Measurements from ENCODE around the gene GDF10.

The GDF10 gene

DNA sequence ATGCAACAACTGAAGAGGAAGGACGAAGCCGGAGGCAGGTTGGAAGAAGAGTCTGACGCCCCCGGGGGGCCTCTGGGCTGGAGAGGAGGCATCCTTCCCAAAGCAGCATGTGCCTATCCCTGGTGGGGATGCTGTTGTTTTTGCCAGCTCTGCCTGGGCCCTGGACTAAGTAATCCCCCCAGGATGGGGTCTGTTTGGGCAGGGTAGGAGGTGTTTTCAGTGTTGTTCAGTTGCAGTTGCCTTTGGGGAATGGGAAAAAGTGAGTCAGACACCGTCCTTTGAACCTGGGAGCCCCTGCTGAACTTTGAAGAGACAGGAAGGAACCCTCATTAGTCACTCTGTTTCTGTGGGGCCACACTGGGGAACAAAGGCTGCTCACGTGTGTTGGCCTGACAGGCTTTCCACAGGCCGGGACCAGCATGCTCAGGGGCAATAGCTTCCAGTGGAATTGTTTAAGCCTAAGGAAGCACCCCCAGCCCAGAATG lies 35.2 kb upstream of the GDF10 start:
- Histone ChIP-seq H3K4me1 (ENCODE audit: low read length) (peaks cover 10% of the 10 kb centered on the region), H3K4me3 (ENCODE audit: low read length) (no peak overlapping the region), H3K36me3 (replicated peaks; ENCODE audit: insufficient read depth, low read length) (no peaks in the 10 kb centered on the region), H3F3A (ENCODE audit: insufficient read depth, low read length) (no peaks in the 10 kb centered on the region; the same call in 1 of the 2 replicates), H3K4me2 (ENCODE audit: low read depth, low read length) (no peak overlapping the region), H2AFZ (ENCODE audit: low read length) (no peak overlapping the region), H3K79me2 (ENCODE audit: low read length) (no peaks in the 10 kb centered on the region), H3K27me3 (replicated peaks; ENCODE audit: insufficient read depth, low read length) (no peaks in the 10 kb centered on the region), H3K9ac (ENCODE audit: low read length) (no peak overlapping the region), H3K9me2 (replicated peaks; ENCODE audit: insufficient read depth, low read length) (no peaks in the 10 kb centered on the region), H4K20me1 (ENCODE audit: insufficient read depth, low read length) (no peaks in the 10 kb centered on the region), H3K9me3 (replicated peaks; ENCODE audit: insufficient read depth, low read length) (no peaks in the 10 kb centered on the region), H3K27ac (ENCODE audit: low read length) (no peak overlapping the region)
- TF ChIP-seq EZH2 (optimal IDR thresholded peaks at IDR 0.05; ENCODE audit: low read depth, low read length) (no peak), EZH2phosphoT487 (IDR thresholded peaks at IDR 0.05; ENCODE audit: low read length) (no peak)
- TF ChIP-seq, protein P1, sequence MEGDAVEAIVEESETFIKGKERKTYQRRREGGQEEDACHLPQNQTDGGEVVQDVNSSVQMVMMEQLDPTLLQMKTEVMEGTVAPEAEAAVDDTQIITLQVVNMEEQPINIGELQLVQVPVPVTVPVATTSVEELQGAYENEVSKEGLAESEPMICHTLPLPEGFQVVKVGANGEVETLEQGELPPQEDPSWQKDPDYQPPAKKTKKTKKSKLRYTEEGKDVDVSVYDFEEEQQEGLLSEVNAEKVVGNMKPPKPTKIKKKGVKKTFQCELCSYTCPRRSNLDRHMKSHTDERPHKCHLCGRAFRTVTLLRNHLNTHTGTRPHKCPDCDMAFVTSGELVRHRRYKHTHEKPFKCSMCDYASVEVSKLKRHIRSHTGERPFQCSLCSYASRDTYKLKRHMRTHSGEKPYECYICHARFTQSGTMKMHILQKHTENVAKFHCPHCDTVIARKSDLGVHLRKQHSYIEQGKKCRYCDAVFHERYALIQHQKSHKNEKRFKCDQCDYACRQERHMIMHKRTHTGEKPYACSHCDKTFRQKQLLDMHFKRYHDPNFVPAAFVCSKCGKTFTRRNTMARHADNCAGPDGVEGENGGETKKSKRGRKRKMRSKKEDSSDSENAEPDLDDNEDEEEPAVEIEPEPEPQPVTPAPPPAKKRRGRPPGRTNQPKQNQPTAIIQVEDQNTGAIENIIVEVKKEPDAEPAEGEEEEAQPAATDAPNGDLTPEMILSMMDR (IDR thresholded peaks at IDR 0.05; ENCODE audit: low read length): no peak
- no peak for DNase-seq

DNA sequence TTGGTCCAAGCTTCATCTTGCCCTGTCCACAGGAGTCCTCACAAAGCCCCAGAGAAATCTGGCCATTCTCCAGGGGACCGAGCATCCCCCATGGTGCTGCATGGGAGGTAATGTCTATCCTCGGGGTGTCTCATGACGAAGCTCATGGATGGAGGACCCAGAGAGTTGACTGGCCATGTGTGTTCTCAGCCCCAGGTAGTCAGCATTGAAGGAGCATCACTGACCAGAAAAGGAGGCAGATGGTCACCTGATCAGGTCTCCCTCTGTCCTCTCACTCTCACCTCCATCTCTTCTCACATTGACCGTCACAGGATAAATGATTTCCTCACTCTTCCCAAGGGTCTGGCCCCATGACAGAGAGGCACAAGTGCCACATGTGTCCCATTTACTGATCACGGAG lies 33.4 kb upstream of the GDF10 start:
- Histone ChIP-seq H2AFZ (ENCODE audit: low read length) (no peak overlapping the region), H4K20me1 (ENCODE audit: insufficient read depth, low read length) (no peaks in the 10 kb centered on the region), H3K4me1 (ENCODE audit: low read length) (peaks cover 2% of the 10 kb centered on the region; the same call in 1 of the 2 replicates), H3K27ac (ENCODE audit: low read length) (no peak overlapping the region), H3F3A (ENCODE audit: insufficient read depth, low read length) (no peaks in the 10 kb centered on the region), H3K9ac (ENCODE audit: low read length) (no peak overlapping the region), H3K9me3 (replicated peaks; ENCODE audit: insufficient read depth, low read length) (no peaks in the 10 kb centered on the region), H3K4me2 (ENCODE audit: low read depth, low read length) (no peak overlapping the region), H3K27me3 (replicated peaks; ENCODE audit: insufficient read depth, low read length) (no peaks in the 10 kb centered on the region), H3K4me3 (ENCODE audit: low read length) (no peak overlapping the region), H3K79me2 (ENCODE audit: low read length) (no peaks in the 10 kb centered on the region), H3K9me2 (replicated peaks; ENCODE audit: insufficient read depth, low read length) (no peaks in the 10 kb centered on the region), H3K36me3 (replicated peaks; ENCODE audit: insufficient read depth, low read length) (no peaks in the 10 kb centered on the region)
- no peak for TF ChIP-seq EZH2 (optimal IDR thresholded peaks at IDR 0.05; ENCODE audit: low read depth, low read length)
- no peak for TF ChIP-seq EZH2phosphoT487 (IDR thresholded peaks at IDR 0.05; ENCODE audit: low read length)
- TF ChIP-seq, protein P1 (IDR thresholded peaks at IDR 0.05; ENCODE audit: low read length): no peak
- DNase-seq: no peak

DNA sequence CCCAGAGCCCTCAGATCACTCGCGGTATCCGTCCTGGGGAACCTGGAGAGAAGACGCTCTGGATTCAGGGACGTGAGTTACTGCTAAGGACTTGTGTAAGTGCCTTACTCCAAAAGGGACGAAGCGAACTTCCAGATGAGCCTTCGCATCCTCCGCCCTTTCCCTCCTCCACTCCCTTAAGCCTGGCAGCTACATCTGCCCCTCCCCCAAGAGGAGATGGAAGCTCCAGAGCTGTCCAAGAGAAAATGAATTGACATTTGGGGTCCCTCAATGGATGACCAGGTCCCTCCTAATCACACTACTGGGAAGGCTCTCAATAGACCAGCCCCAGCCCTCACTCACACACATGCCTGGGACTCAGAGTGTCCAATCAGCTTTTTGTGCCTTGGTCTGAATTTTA lies 31.3 kb upstream of the GDF10 start:
- Histone ChIP-seq H3K79me2 (ENCODE audit: low read length) (no peaks in the 10 kb centered on the region), H3K9me2 (replicated peaks; ENCODE audit: insufficient read depth, low read length) (no peaks in the 10 kb centered on the region), H3K27me3 (replicated peaks; ENCODE audit: insufficient read depth, low read length) (no peaks in the 10 kb centered on the region), H3K9ac (ENCODE audit: low read length) (no peak overlapping the region), H3F3A (ENCODE audit: insufficient read depth, low read length) (no peaks in the 10 kb centered on the region), H3K4me3 (ENCODE audit: low read length) (no peak overlapping the region), H4K20me1 (ENCODE audit: insufficient read depth, low read length) (no peaks in the 10 kb centered on the region), H3K36me3 (replicated peaks; ENCODE audit: insufficient read depth, low read length) (no peaks in the 10 kb centered on the region), H3K27ac (ENCODE audit: low read length) (no peak overlapping the region), H3K4me2 (ENCODE audit: low read depth, low read length) (no peak overlapping the region), H2AFZ (ENCODE audit: low read length) (no peak overlapping the region), H3K9me3 (replicated peaks; ENCODE audit: insufficient read depth, low read length) (no peaks in the 10 kb centered on the region), H3K4me1 (ENCODE audit: low read length) (no peaks in the 10 kb centered on the region)
- DNase-seq: no peak
- no peak for TF ChIP-seq EZH2phosphoT487 (IDR thresholded peaks at IDR 0.05; ENCODE audit: low read length)
- TF ChIP-seq EZH2 (optimal IDR thresholded peaks at IDR 0.05; ENCODE audit: low read depth, low read length): no peak
- TF ChIP-seq, protein P1 (IDR thresholded peaks at IDR 0.05; ENCODE audit: low read length): no peak
